HG03558 (cell line): ENCODE measurements around the gene CERS1.

ENCODE experiments used
- ATAC-seq: cut with Tn5 transposase; IDR thresholded peaks from one replicate; pipeline ENCODE4 v1.9.1; 2021; ENCODE audit warnings: moderate number of reproducible peaks; ENCODE audit not compliant: unreplicated experiment; ENCODE audit errors: extremely low read depth

Gene CERS1

DNA sequence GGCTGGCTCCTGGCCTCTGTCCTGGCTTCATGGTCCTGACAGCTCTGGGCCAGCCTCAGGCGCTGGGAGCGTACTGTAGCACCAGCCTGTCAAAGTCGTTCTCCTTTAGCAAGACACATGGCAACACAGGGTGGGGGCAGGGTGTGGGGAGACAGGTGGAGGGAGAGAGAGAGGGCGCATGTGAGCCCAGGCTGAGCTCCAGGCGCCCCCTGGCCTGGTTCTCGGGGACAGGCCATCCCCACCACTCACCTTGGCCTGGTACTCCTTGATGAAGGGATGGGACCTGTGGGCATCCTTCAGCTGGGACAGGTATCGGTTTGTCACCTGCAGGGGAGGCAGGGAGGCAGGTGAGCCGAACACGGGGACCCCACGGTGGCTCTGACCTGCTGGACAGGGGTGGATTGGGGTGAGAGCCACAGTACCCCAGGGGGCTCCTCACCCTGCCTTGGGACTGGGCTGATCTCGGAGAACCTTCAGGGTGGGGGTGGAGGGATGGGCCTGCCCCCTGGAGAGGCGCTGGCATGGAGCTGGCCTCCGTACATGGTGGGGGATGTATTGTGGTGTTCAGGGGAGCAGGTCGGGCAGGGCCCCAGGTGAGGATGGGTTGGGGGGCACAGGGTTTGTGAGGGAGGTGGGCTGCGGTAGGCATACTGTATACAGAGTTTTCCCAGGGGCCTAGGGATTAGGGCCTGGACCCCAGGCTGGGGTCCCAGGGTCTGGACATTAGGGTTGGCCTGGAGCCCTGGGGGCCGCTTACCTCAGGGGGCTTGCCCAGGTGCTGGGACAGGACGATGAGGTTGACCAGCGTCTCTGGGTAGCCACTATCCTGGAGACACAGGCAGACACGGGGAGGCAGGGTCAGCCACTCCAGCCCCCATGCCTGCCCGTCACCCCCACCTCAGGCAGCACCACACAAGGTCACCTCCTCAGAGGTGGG lies 3.9 kb upstream of the CERS1 start:
- ATAC-seq = no peak

DNA sequence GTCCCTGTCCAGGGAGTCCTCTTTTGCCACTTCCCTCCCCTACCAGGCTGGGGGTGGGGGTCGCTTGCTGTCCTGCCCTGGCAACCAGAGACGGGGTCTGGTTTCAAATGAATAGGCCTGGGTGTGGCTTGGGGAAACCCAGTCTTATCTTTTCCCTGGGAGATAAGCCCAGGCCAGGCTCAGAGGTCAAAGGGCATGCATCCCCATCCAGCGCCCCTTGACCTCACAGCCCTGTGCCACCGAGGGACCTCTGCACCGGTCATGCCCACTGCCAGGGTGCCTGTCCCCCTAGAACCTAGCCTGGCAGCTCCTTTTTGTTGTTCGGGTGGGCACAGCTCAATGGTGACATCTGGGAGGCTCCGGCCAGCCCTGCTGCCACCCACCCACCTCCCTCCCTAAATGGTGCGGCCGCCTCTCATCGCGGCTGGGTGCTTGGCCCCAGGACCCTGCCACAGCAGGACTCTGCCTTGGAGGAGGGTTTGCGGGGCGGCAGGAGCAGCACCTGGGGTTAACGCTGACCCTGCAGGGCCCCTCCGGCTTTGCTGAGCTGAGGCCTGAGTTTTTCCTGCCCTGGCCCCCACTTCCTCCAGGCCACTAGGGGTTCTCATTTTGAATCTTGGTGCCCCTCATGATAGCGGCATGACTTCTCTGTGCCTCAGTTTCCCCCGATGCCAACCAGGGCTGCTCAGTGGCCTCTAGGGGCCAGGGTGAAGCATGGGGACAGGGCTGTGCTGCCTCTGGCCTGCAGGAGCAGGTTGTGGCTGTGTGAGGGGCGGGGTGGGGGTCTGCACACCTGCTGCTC lies 2.9 kb upstream of the CERS1 start:
- no peak for ATAC-seq

DNA sequence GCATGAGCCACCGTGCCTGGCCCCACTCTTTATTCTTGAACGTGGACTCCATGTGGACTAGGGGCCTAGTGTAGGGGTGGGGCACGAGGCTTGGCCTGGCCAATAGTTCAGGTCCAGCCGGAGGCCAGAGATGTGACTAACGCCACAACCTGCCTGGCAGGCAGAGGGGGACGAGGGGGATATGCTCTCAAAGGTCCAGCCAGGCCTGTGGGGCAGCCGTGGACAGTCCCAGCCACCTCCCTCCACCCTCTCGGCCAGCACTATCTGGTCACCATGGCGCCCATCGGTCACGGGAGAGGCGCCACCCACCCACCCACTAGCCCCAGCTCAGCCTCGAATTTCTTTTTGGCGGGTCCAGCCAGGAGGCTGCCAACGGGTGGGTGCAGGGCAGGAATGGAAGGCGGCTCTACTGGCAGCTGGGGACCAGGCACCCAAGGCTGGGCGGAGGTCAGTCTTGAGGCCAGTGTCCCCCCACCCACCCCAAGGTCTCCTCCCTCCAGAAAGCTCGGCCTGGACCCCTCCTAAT lies 2.2 kb upstream of the CERS1 start:
- no peak for ATAC-seq

DNA sequence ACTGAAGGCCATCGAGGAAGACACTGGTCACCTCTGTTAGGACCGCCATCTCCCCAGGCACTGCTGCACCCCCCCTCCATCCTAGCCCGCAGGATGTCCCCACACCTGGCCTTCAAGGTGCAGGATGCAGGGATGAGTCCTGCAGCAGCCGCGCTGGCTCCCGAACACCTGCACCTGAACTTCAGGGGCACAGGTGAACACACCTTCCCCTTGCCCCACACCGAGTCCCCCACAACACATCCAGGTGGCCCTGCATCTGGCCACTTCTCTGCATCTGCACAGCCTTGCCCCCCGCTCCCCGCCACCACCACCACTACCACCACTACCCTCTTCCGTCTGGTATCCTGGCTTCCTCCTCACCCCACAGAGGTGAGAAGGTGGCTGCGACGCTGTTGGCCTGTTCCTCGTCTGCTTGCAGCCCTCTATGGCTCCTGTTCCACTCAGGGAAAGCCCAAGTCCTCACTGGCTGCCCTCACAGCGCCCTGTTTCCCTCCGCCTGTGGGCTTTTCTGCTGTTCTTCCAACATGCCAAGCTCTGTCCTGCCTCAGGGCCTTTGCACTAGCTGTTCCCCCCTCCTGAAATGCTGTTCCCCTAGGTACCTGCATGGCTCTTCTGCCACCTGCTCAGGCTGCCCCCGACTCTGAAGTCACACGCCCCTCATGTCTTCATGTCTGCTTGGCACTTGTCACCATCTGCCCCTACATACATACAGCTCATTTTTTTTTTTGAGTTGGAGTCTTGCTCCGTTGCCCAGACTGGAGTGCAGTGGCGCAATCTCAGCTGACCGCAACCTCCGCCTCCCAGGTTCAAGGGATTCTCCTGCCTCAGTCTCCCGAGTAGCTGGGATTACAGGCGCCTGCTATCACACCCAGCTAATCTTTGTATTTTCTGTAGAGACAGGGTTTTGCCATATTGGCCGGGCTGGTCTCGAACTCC lies 1.4 kb upstream of the CERS1 start:
- ATAC-seq = no peak

DNA sequence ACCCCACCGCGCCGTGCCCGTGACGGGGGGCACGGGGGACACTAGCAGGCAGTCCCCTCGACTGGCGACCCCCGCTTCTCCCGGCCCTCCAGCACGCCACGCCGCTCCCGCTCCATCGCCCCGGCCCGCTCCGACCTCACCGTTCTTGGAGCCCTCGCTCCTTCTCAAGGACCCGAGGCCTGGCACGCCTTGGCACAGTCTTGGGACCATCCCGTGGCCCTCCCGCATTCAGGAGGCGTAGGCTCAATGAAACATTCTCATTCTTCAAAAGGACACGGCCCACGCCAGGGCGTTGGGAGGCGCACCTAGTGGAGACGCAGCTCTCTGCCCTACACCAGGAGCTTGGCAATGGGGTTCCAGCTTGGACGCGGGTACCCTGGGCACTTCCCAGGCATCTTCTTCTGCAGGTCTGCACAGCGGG lies 473 bp upstream of the CERS1 start:
- ATAC-seq = no peak

DNA sequence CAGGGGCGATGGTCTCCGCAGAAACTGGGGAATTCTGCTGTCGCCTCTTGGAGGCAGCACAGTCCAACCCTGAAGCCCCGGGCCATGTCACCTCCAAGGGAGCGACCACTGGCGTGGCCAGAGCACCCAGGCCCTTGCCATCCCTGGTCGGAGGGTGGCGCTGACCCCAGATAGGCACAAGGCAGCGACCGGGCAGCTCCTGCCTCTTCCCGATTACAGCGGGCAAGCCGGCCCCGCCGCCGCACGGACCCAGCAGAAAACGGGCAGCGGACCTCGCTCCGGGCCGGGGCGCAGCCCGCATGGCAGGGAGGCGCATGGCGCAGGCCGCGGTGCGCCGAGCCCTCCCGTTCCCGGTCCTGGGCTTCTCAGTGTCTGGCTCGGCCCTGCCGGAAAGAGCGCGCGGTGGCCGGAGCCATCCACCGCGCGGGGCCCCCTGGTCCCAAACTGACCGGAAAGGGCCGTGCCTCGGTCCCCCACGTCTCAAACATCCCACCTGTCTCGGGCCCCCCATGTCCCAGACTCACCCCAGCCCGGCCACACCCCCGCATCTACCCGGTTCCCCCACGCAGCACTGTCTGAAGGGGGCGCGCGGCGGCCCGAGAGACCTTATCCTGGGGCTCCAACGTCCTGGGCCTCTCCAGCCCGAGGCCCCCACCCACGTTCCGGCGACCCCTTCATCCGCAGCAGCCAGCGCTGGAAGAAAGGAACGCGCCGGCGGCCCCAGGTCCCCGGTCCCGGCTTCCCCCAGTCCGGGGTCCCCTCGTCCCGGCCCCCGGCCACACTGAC lies 727 bp downstream of the CERS1 start:
- ATAC-seq = no peak

DNA sequence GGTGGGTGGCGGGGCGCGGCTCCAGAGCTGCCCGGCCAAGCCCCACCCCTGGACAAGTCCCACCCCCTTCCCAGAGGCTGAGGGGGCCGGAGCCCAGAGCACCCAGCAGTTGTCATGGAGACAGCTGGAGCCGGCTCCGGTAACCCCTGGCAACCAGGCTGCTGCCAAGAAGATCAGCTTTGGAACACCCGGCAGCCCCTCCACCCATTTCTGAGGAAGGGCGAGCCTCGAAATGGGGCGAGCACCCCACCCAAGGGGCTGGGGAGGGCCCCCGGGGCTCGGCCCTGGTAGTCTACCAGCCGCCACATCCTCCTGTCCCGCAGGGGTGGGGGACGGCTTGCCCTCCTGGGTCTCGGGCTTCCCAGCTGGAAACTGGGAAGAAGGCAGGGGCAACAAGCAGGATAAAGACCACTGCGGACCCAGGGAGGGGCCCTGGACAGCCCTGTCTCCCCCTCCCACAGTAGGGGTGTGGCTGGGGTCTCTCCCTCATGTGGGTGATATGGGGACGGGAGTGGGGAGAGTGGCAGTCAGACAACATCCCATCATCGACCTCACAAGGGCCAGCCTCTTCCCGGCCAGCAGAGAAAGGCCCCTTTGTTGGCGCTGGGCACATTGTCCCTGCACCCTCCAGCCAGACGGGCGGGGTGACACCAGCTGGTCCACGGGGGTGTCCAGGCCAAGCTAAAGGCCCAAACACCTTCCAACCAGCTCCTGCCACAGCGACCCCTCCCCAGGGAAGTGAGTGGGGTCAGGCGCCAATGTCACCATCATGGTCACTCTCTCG lies 1.5 kb downstream of the CERS1 start:
- ATAC-seq = no peak

DNA sequence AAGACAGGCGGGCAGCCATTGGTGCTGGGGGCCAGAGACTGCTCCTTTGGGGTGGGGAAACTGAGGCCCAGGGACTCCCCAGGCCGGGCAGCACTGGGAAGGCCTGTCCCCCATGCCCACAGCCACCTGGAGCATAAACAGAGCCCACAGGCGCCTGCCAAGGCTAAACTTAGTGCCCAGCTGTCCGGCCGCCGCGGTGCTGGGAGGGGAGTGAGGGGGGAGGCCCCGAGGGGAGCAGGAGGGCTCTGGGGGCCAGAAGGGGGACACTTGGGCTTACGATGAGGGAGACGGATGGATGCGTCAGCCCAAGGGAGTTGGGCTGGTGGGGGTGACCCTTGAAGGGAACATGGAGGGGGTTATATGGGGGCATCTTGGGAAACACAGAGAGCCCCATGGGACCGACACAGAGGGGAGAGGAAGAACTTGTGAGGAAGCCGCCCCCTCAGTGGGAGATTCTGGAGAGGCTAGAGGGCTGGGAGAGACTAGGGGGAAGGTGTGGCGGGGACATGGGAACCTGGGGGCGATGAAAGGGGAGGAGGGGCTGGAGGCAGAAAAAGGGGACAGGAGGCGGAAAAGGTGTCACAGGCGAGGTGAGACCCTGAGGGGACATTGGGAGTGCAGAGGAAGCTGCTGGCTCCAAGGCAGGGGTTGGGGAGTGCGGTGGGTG lies 2.2 kb downstream of the CERS1 start:
- ATAC-seq = no peak

DNA sequence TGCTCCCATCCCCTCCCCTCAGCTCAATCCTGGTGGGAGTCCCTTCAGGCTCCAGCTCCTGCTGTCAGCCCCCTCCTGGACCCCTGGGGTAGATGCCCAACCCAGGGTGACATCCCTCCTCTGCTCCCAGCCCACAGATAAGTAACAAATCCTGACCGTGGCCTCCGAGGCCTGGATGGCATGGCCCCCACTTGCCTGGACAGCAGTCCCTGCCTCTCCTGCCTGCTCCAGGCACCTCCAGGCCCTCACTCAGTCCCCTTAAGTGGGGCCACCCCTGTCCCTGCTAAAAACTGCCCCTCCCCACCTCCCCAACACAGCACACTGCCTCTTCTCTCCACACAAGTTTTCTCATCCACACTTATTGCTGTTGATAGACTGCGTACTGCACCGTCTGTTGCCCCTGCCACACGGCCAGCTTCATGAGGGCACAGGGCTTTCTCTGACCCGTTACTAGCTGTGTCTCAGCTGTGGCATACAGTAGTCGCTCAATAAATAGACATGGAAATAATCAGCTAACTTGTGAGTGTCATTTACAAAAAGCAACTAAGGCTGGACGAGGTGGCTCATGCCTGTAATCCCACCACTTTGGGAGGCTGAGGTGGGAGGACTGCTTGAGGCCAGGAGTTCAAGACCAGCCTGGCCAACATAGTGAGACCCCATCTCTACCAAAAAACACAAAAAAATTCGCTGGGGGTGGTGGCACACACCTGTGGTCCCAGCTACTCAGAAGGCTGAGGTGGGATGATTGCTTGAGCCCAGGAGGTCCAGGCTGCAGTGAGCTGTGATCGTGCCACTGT lies 5.8 kb downstream of the CERS1 start:
- ATAC-seq = no peak

DNA sequence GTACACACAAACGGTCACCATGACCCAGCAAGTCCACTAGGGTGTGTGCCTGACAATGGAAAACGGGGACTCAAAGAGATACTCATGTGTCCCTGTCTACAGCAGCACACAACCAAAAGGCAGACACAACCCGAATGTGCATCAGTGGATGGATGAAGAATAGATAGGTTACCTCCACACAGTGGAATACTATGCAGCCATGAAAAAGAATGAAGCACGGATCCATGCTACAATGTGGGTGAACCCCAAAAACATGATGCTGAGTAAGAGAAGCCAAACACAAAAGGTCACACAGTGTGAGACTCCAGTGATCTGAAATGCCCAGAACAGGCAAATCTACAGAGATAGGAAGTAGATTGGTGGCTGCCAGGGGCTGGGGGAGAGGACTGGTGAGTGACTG lies 9.0 kb downstream of the CERS1 start:
- ATAC-seq = no peak

DNA sequence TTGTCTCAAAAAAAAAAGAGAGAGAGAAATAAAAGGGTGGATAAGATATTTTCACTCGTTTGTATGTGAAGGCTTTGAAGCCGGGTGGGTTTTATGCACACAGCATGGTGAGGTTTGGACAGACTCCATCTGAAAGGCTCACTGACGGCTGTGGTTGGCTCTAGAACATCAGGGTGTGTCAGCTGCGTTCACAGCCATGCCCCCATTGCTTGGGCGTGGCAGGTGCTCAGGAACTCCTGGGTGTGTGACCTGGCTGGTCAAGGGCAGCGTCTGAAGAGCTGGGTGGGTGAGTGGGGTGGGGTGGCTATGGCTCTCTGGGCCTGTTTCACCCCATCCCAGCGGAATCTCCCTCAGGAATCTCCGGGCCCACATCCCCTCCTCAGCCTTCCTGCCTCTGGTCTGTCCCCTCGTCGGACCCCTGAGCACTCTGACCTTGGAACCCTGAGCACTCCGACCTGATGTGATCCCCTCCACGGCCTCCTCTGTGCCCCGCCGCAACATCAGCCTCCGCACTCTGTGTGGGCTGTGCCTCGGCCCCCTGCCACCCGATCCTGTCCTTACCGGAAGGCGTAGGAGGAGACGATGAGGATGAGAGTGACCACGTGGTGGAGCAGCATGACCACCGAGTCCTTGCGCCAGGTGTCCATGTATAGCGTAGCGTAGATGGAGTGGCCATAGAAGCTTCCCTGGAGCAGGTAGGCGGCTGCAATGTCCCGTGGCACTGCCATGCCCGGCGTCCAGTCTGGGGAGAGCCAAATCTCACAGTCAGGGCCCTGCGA lies 12.2 kb downstream of the CERS1 start:
- ATAC-seq = no peak

DNA sequence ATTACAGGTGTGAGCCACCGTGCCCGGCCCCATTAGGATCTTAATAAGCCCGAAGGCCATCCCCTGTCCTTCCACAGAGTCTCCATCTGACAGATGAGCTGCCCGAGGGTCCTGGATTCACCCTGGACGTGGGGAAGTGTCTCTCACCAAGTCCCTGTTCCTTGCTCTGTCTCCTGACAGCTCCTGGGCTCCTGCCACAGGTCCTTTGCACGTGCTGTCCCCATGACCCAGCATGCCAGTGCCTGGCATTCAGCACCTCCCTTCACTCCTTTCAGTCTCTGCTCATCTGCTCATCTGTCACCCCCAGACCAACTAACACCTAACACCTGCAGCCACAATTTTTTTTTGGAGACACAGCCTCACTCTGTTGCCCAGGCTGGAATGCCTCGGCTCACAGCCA lies 14.5 kb downstream of the CERS1 start:
- ATAC-seq = no peak

DNA sequence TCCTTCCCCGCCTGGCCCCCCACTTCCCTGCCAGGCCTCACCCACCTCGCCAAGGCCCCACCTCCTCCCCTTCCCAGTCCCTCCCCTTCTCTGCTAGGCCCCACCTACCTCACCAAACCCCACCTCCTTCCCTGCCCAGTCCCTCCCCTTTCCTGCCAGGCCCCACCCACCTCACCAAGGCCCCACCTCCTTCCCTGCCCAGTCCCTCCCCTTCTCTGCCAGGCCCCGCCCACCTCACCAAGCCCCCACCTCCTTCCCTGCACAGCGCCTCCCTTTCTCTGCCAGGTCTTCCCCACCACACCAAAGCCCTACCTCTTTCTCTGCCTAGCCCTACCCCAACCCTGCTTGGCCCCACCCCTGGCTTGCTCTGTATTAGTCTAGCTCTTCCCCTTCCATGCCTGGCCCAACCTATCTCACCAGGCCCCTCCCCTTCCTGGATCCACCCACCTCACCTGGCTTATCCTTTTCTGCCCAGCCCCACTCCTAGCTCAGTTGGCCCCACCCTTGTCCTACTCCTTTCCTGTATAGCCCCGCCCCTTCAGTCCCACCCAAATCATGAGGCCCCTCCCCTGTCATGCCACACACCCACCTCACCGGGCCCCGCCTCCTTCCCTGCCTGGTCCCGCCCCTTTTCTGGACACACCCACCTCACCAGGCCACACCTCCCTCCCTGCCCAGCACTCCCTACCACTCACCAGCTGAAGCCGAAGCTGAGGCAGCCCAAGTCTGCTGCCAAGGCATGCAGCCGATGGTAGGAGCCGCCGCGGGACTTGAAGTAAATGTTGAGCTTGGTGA lies 16.2 kb downstream of the CERS1 start:
- no peak for ATAC-seq

DNA sequence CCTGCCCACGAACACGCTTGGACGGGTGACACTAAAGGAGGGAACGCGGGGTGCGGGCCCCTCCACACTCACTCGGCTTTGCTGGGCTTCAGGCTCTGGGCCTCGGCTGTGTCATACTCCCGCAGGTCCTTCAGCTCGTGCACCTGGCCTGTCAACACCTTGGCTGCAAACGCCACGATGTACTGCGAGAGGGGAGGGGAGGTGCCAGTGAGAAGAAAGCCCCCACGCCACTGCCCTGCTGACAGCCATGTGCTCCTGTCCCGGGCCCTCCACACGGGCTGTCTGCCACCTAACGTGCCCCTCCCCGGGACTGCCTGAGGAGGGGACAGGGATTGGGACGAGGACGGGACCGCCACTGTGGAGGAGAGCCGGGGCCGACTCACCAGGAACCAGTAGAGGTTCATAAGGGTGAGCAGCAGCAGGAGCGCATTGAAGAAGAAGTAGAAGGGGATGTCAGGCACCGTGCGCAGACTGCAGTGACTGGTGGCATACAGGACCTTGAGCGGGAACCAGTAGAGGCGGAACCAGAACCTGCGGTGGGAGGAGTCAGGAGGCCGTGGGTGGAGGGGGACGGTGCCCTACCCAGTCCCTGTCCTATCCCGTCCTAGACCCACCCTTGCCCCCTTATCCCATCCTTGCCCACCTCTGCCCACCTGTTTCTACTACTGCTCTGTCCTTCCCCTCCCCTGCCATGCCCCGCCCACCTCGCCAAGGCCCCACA lies 16.9 kb downstream of the CERS1 start:
- ATAC-seq = no peak
